Stimulated activated CD4-positive, alpha-beta T cell treated with anti-CD3 and anti-CD28 coated beads, TNF-alpha, amount 100 ng/mL, for 1 hour (primary cell): ENCODE data around the gene OGDH.
"Not testable (repeated sequence)": the region's sequence is repeated elsewhere in the genome, so short reads cannot be mapped to it uniquely, and the experiment has no call there.

Experiments
- DNase-seq, 3 donors: peaks; one replicate each; pipeline ENCODE4 v3.0.0-alpha.2; 2020; ENCODE audit warnings: low read depth in 3 of 3, low spot score in 1 of 3

OGDH gene

DNA sequence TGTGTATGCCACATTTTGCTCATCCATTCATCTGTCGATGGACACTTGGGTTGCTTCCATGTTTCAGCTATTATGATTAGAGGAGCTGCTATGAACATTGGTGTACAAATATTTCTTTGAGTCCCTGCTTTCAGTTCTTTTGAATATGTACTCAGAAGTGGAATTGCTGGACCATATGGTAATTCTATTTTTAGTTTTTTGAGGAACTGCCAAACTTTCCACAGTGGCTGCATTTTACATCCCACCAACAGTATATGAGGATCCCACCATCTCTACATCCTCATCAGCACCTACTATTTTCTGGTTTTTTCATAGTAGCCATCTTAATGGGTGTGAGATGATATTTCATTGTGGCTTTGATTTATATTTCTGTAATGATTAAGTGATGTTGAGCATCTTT is 97.5 kb downstream of the OGDH start:
- DNase-seq: no peak

DNA sequence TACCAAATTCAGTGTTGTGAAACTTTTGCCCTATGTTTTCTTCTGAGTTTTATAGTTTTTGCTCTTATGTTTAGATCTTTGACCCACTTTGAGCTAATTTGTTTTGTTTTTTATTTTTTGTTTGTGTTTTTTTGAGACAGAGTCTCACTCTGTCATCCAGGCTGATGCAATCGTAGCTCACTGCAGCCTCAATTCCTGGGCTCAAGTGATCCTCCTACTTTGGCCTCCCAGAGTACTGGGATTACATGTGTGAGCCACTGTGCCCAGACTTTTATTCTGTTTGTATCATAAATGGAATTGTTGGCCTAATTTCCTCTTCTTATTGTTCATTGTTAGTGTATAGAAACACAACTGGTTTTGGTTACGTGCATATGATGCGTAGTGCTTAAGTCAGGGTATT is 99.0 kb downstream of the OGDH start:
- no peak for DNase-seq

DNA sequence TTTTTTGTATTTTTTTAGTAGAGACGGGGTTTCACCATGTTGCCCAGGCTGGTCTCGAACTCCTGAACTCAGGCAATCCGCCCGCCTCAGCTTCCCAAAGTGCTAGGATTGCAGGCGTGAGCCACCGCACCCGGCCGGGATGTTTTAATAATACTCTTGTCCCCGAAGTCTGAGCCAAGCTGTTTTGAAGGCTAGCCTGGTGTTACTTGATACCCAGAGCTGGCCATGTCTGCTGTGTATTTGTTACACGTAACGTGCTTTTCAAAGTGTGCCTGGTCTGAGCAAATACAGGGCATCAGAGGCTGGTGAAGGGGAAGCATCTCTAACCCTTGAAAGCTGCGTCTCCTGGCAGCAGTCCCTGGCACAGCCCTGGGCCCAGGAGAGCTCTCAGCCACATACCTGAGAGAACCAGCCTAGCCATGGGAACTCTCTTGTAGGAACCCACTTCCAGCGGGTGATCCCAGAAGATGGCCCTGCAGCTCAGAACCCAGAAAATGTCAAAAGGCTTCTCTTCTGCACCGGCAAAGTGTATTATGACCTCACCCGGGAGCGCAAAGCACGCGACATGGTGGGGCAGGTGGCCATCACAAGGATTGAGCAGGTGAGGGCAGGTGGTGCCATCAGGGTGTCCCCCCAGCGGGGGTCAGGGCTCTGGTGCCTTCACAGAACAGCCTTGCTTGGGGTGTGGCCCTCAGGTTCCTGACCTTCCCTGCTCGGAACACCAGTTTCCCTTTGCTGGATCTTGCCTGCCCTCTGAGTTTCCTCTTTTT is 100.5 kb downstream of the OGDH start:
- DNase-seq: no peak

DNA sequence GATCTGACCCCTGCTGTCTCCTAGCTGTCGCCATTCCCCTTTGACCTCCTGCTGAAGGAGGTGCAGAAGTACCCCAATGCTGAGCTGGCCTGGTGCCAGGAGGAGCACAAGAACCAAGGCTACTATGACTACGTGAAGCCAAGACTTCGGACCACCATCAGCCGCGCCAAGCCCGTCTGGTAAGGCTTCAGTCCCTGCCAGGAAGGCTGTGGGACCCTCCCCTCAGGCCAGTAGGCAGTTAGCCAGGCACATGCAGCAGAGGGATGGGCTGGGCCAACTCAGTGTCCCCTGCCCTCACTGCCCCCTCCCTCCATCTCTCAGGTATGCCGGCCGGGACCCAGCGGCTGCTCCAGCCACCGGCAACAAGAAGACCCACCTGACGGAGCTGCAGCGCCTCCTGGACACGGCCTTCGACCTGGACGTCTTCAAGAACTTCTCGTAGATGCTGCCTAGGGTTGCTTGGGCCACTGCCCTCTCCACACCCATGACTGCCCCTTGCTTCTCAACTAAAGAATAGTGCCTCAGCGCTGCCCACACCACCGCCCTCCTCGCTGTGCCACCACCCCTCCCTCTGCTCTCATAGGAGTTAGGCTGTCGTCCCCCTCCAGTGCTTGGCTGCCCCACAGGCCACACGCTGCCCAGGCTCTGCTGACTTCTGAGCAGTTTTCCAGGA is 101.3 kb downstream of the OGDH start:
- no peak for DNase-seq

DNA sequence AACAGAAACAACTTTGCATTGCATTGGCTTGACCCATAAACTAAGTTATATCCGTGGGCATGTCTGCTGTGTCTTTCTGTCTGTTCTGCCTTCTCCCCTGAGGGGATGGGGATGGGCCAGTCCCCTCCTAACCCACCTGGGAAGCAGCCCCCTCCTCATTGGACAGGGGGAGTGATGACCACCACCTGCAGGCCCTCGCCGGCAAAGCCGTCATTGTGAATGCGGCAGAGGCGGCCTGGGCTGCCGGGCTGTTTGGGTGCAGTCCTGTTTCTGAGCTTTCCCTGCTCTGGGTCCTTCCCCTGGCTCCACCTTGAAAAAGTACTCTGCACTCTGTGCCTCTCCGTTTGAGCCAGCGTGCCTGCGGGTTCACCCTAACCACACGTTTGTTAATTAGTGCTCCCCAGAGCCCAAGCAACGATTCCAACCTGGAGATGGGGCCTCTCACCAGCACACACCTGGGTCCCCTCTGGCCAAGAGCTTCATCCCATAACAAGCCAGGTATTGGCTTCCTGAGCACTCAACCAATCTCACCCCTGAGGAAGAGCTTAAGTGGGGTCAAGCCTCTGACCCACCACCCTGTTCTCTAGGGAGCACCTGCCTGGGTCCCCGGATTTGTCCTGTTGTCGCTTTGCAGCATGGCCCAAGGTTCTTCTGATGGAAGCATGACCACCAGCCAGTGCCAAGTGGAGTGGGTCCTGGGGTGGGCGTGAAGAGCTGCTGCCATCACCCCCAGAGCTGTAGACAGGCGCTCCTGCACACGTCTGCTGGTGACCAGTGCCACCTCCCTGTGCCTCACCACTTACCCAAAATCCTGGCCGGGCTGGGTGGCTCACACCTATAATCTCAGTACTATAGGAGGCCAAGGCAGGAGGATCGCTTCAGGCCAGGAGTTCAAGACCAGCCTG is 102.8 kb downstream of the OGDH start:
- DNase-seq: no peak

DNA sequence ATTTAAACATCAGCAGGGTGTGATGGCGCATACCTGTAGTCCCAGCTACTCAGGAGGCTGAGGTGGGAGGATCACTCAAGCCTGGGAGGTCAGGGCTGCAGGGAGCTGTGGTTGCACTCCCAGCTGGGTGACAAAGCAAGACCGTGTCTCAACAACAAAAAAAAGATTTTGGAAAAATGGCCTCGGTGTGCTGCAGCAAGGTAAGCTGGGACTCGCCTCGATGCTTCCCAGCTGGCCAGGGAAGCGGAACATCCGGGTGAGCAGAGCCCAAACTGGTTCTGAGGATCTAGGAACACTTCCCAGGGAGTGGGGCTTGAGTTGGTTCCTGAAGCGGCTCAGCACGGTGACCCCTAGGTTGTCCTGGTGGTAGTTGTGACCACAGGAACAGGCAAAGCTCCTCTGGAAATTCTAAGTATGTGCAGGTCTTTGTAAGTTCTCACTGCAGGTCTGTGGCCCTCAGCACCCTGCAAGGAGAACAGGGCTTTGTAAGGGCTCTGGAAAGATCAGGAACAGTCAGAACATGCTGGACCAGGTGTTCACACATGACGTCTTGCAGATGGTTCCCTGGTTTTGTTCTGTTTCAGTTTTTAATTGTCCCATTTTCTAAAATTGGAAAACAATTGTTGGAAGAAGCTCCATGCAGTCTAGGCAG is 103.6 kb downstream of the OGDH start:
- no peak for DNase-seq

DNA sequence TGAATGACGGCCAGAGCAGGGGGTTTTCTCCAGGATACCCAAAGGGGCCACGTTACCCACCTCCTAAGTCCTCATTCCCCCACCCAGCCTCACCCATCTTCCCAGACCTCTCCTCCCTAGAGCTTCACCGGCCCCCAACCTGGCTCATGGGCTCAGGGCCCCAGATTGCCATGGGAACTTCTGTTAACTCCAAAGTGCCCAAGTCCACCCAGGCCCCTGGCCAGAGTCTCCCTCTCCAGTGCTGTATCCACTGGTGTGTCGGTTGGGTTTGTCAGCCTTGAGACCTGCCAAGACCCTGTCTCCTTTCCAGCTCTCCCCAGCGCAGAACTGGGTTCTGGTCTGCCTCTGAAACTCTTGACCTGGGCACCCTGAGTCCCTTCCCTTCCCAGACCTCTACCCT is 105.1 kb downstream of the OGDH start:
- DNase-seq: no peak

DNA sequence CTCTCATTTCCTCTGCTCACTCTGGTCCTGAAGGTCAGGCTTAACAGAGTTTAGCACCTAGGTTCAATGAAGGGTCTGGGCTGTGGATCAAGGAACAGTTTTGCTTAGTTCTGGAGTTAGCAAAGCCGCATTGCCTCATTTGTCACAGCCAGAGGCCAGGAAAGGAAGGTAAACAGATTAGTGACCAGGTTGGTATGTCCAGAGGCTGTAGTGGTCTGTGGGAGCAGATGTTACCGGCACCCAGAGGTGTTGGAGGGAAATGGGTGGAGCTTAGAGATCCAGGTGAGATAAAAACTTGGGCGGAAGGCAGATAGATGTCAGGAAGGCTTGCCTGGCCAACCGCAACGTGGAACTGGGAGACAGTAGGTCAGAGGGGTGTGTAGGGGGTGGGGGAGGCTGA is 105.6 kb downstream of the OGDH start:
- no peak for DNase-seq

DNA sequence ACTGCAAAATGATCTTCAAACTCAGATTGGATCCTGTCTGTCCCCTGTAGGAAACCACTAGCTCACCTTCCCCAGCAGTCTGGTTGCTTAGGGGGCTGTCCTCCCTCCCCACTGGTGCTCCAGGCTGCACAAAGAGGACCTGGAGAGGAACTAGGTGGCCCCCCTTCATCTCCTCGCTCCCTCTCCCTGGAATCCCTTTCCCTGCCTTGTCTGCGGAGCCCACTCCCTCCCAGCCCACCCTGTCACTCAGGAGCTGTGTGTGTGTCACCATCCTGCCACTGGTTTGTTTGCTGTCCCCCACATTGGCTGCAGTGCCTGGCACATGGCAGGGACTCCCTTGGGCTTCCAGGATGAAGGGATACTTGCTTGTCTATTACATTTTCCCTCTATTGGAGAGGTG is 106.7 kb downstream of the OGDH start:
- no peak for DNase-seq

DNA sequence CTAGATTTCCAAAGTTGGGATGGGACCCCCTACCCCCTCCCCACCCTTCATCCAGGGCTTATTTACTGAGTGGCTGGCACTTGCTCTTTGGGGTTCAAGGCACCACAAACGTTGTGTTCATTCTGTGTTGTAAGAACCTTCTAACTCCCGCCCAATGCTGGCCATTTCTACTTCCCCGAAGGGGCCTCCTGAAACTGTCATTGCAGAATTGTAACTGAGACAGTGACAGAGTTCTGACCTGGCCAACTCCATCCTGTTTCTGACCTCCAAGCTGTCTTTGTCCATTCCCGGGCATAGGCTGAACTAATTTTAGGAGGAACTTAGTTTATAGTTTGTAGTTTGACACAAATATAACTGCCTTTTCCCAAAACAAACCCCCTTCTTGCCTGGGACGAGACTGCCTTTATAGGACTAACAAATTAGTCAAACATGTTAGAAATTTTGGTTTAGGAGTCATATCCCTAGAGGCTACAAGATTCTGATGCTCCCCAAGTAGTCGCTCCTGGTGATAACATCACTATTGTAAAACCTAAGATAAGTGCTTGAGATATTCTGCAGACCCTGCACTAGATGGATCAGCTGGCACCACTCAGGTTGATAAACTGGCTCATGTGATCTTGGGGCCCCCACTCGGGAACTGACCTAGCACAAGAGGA is 107.4 kb downstream of the OGDH start:
- no peak for DNase-seq

DNA sequence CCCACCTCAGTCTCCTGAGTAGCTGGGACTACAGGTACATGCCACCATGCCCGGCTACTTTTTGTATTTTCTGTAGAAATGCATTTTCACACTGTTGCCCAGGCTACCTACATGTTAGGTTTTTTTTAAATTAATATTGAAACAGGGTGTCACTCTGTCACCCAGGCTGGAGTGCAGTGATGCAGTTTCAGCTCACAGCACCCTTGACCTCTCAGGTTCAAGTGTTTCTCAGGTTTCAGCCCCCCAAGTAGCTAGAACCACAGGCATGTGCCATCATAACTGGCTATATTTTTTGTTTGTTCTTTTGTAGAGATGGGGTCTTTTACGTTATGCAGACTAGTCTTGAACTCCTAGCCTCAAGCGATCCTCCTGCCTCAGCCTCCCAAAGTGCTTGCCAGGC is 109.8 kb downstream of the OGDH start:
- DNase-seq: no peak

DNA sequence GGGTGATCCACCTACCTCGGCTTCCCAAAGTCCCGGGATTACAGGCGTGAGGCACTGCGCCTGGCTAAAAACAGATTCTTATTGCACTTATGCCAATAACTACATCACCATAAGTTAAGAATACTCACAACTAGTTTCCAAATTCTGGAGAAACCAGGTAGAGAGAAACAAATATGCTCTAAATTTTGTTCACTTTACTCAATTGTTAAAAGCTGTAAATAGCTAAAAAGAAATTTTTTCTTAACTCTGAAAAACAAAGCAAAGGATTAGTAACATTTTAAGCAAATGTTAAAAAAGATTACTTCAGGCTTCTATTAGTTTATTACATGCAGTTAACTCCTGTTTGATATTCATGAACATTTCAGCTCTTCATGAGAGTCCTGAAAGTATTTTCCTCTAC is 113.9 kb downstream of the OGDH start:
- no peak for DNase-seq

DNA sequence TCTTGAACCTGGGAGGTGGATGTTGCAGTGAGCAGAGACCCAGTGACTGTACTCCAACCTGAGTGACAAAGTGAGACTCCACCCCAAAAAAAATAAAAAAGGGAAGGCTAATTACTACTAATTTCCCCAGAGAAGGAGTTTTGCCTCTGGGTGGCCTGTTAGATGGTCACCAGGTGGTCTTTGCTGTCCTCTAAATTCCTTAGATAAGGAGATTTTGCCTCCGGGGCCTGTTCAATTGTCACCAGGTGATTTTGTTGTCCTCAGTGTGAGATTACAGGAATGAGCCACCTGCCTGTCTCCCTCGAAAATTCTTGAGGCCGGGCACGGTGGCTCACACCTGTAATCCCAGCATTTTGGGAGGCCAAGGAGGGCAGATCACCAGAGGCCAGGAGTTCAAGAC is 117.8 kb downstream of the OGDH start:
- DNase-seq: no peak

DNA sequence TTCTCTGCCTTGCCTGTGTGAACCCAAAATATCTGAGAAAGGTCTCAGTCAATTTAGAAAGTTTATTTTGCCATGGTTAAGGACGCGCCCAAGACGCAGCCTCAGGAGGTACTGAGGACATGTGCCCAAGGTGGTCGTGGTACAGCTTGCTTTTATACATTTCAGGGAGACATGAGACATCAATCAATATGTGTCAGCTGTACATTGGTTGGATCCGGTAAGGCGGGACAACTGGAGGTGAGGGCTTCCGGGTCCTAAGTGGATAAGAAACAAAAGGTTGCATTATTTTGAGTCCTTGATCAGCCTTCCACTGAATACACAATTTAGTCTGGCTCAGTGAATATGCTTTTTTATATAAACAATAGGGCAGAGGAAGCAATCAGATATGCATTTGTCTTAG is 119.8 kb downstream of the OGDH start:
- DNase-seq: not testable (repeated sequence)

DNA sequence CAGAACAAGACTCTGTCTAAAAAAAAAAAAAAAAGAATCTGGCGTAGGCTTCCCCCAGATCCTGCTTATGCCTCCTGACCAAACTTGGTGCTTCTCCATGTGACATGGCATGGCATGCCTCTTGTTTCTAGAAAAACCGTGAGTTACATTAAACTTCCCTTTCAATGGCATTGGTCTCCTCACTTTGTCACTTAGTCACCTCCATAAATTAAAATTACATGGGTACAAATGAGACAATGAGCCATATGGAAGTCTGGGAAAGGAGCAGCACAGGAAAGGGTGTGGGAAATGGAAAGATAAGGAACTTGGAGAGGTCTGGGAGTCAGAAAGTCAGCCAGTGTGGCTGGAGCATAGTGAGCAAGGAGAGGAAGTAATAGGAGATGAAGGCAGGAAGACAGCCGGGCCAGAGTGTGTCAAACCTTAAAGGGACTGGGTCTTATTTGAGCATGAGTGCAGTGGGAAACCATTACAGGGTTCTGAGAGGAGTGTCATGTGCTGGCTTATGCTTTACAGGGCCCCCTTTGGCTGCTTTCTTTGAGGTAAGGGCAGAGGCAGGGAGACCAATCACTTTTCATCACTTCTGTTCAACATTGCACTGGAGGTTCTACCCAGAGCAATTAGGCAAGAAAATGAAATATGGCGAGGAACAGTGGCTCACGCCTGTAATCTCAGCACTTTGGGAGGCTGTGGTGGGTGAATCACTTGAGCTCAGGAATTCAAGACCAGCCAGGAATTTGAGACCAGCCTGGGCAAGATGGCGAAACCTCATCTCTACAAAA is 120.9 kb downstream of the OGDH start:
- no peak for DNase-seq

DNA sequence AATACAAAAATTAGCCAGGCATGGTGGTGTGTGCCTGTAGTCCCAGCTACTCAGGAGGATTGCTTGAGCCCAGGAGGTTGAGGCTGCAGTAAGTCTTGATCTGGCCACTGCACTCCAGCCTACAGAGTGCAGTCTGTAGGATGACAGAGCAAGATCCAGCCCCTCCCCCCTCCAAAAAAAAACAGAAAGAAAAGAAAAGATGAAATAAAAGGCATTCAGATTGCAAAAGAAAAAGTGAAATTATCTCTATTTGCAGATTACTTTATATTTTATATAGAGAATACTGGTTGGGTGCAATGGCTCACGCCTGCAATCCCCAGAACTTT is 121.5 kb downstream of the OGDH start:
- DNase-seq: no peak

DNA sequence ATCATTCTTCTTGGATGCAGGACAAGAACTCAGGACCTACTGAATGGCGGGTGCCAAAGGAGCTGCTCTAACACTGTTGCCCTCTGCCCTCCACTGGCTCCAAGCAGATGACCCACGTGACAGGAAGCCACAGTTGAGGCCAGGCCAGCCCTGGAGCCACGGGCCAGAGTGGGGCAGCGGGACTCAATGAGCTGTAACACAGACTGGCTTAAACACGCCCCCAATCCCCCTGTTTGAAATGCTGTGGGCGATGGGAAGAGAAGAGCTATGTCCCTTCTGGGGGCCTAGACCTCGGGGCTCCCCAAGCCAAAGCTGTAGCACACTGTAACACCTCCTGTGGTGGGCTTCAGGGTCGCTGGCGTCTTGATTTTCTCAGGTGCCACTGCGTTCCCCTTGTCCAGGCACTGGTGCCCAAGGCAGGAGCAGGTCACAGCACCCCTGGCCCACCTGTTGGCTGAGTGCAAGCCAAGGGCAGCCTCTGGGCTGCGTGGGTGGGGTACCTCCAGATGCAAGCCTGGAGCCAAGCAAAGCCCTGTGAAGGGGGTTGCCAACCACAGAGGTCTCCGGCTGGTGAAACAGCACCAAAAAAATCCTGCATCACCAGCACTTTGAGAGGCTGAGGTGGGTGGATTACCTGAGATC is 123.6 kb downstream of the OGDH start:
- DNase-seq: no peak

DNA sequence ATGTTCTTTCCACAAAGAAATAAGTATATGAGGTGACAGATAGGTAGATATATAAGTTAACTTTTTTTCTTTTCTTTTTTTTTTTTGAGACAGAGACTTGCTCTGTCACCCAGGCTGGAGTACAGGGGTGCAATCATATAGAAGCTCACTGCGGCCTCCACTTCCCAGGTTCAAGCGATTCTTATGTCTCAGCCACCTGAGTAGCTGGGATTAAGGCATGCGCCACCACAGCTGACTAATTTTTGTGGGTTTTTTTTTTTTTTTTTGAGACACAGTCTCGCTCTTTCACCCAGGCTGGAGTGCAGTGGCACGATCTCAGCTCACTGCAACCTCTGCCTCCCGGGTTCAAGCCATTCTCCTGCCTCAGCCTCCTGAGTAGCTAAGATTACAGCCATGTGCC is 126.5 kb downstream of the OGDH start:
- DNase-seq: not testable (repeated sequence)

DNA sequence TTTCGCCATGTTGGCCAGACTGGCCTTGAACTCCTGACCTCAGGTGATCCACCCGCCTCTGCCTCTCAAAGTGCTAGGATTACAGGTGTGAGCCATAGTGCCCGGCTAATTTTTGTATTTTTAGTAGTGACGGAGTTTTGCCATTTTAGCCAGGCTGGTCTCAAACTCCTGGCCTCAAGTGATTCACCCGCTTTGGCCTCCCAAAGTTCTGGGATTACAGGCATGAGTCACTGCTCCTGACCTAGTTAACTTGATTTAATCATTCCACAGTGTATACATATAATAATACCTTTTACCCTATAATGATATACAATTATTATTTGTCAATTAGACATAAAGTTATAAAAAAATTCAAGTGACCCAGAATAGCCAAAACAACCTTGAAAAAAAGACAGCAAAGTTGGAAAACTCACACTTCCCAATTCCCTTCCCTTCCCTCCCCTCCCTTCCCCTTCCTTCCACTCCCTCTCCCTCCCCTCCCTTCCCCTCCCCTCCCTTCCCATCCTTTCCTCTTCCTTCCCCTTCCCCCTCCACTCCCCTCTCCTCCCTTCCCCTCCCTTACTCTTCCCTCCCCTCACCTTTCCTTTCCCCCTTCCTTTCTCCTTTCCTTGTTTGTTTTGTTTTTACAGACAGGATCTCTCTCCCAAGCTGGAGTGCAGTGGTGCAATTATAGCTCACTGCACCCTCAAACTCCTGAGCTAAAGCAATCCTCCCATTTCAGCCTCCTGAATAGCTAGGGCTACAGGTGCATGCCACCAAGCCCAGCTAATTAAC is 127.5 kb downstream of the OGDH start:
- DNase-seq: no peak
